ENCODE data around the gene RNU1-3. TPM values are rescaled to one million over a fixed set of nuclear protein-coding genes. Genes with fewer than 3 reads are reported as not detected.
"Not testable (repeated sequence)": the region's sequence is repeated elsewhere in the genome, so short reads cannot be mapped to it uniquely, and the experiment has no call there.

RNU1-3 gene
- total RNA-seq, 1 donor from 2014 or later, result 3,957 TPM

GRCh38 chr1:16636551-16637195 lies 30.1 kb downstream of the RNU1-3 start:
- H3K4me1 Mint-ChIP-seq (ENCODE audit: low read depth); H3K27me3 Mint-ChIP-seq; H3K9me3 Mint-ChIP-seq (ENCODE audit: low read depth); DNase-seq (ENCODE audit: low spot score, unreplicated experiment); H3K4me3 Mint-ChIP-seq (ENCODE audit: low read depth); H3K27ac Mint-ChIP-seq: not testable (repeated sequence)
- H3K36me3 Mint-ChIP-seq (ENCODE audit: insufficient read depth), result peaks cover 15% of the 10 kb centered on the region

GRCh38 chr1:16635959-16636358 lies 30.8 kb downstream of the RNU1-3 start:
- H3K27ac Mint-ChIP-seq; H3K27me3 Mint-ChIP-seq; DNase-seq (ENCODE audit: low spot score, unreplicated experiment); H3K4me1 Mint-ChIP-seq (ENCODE audit: low read depth); H3K9me3 Mint-ChIP-seq (ENCODE audit: low read depth); H3K4me3 Mint-ChIP-seq (ENCODE audit: low read depth): not testable (repeated sequence)
- H3K36me3 Mint-ChIP-seq (ENCODE audit: insufficient read depth), result peaks cover 16% of the 10 kb centered on the region

GRCh38 chr1:16633540-16634282 lies 33.0 kb downstream of the RNU1-3 start:
- peaks cover 31% of the 10 kb centered on the region for H3K36me3 Mint-ChIP-seq (ENCODE audit: insufficient read depth)
- H3K4me3 Mint-ChIP-seq (ENCODE audit: low read depth); H3K27me3 Mint-ChIP-seq; H3K9me3 Mint-ChIP-seq (ENCODE audit: low read depth); H3K4me1 Mint-ChIP-seq (ENCODE audit: low read depth); H3K27ac Mint-ChIP-seq; DNase-seq (ENCODE audit: low spot score, unreplicated experiment): not testable (repeated sequence)

GRCh38 chr1:16632044-16632850 lies 34.5 kb downstream of the RNU1-3 start:
- H3K4me3 Mint-ChIP-seq (ENCODE audit: low read depth); H3K4me1 Mint-ChIP-seq (ENCODE audit: low read depth); DNase-seq (ENCODE audit: low spot score, unreplicated experiment); H3K27ac Mint-ChIP-seq; H3K9me3 Mint-ChIP-seq (ENCODE audit: low read depth); H3K27me3 Mint-ChIP-seq: not testable (repeated sequence)
- H3K36me3 Mint-ChIP-seq (ENCODE audit: insufficient read depth), result peaks cover 39% of the 10 kb centered on the region

- H3K4me1 Mint-ChIP-seq (ENCODE audit: low read depth), result no peaks in the 10 kb centered on the region
- H3K36me3 Mint-ChIP-seq (ENCODE audit: insufficient read depth), result peaks cover 40% of the 10 kb centered on the region
- H3K27ac Mint-ChIP-seq, result no peak overlapping the region
- H3K4me3 Mint-ChIP-seq (ENCODE audit: low read depth), result no peak overlapping the region
- H3K9me3 Mint-ChIP-seq (ENCODE audit: low read depth), result no peaks in the 10 kb centered on the region
- TF ChIP-seq CTCF (IDR thresholded peaks at IDR 0.05; ENCODE audit: unreplicated experiment), result no peak
- H3K27me3 Mint-ChIP-seq, result no peaks in the 10 kb centered on the region
- no peak for DNase-seq (ENCODE audit: low spot score, unreplicated experiment)
Observed at GRCh38 chr1:16631248-16632043, 35.3 kb downstream of the RNU1-3 start.

GRCh38 chr1:16630661-16631247 lies 36.0 kb downstream of the RNU1-3 start:
- H3K4me3 Mint-ChIP-seq (ENCODE audit: low read depth), result no peak overlapping the region
- no peaks in the 10 kb centered on the region for H3K4me1 Mint-ChIP-seq (ENCODE audit: low read depth)
- H3K27ac Mint-ChIP-seq, result no peak overlapping the region
- DNase-seq (ENCODE audit: low spot score, unreplicated experiment), result no peak
- no peaks in the 10 kb centered on the region for H3K9me3 Mint-ChIP-seq (ENCODE audit: low read depth)
- TF ChIP-seq CTCF (IDR thresholded peaks at IDR 0.05; ENCODE audit: unreplicated experiment), result no peak
- H3K36me3 Mint-ChIP-seq (ENCODE audit: insufficient read depth), result peaks cover 47% of the 10 kb centered on the region
- H3K27me3 Mint-ChIP-seq, result no peaks in the 10 kb centered on the region

GRCh38 chr1:16629916-16630530 lies 36.7 kb downstream of the RNU1-3 start:
- H3K4me1 Mint-ChIP-seq (ENCODE audit: low read depth); H3K4me3 Mint-ChIP-seq (ENCODE audit: low read depth); H3K9me3 Mint-ChIP-seq (ENCODE audit: low read depth); H3K27me3 Mint-ChIP-seq; DNase-seq (ENCODE audit: low spot score, unreplicated experiment): not testable (repeated sequence)
- peak overlapping the region; percentile 19 for H3K27ac Mint-ChIP-seq
- peaks cover 46% of the 10 kb centered on the region for H3K36me3 Mint-ChIP-seq (ENCODE audit: insufficient read depth)
